HG03520 (cell line): ENCODE results near the gene CDK6.

Experiments used
- ATAC-seq: cut with Tn5 transposase; IDR thresholded peaks from one replicate; pipeline ENCODE4 v1.9.1; 2021; ENCODE audit warnings: mild to moderate bottlenecking, moderate library complexity; ENCODE audit not compliant: unreplicated experiment

Gene CDK6

GRCh38 chr7:92847305-92847704 is 10.9 kb upstream of the CDK6 start:
- ATAC-seq: no peak

- no peak for ATAC-seq
Measured at GRCh38 chr7:92845736-92846135, 9.4 kb upstream of the CDK6 start.

GRCh38 chr7:92843781-92844180 is 7.4 kb upstream of the CDK6 start:
- no peak for ATAC-seq

GRCh38 chr7:92843034-92843760 is 6.8 kb upstream of the CDK6 start:
- no peak for ATAC-seq

GRCh38 chr7:92841192-92841591 is 4.8 kb upstream of the CDK6 start:
- no peak for ATAC-seq

GRCh38 chr7:92840316-92840715 is 3.9 kb upstream of the CDK6 start:
- ATAC-seq: no peak

GRCh38 chr7:92839901-92840300 is 3.5 kb upstream of the CDK6 start:
- ATAC-seq: no peak

- no peak for ATAC-seq
Measured at GRCh38 chr7:92838934-92839333, 2.6 kb upstream of the CDK6 start.

- no peak for ATAC-seq
Measured at GRCh38 chr7:92837000-92837749, 802 bp upstream of the CDK6 start.

GRCh38 chr7:92835851-92836488 is 403 bp downstream of the CDK6 start:
- no peak for ATAC-seq

GRCh38 chr7:92835261-92835850 is 1.0 kb downstream of the CDK6 start:
- no peak for ATAC-seq

GRCh38 chr7:92834507-92835260 is 1.7 kb downstream of the CDK6 start:
- no peak for ATAC-seq

GRCh38 chr7:92833766-92834506 is 2.4 kb downstream of the CDK6 start:
- peak; percentile 30 for ATAC-seq

GRCh38 chr7:92833024-92833765 is 3.2 kb downstream of the CDK6 start:
- peak; percentile 67 for ATAC-seq

GRCh38 chr7:92832534-92833023 is 3.8 kb downstream of the CDK6 start:
- ATAC-seq: peak; percentile 2

GRCh38 chr7:92831716-92832533 is 4.4 kb downstream of the CDK6 start:
- ATAC-seq: no peak

- no peak for ATAC-seq
Measured at GRCh38 chr7:92830532-92831110, 5.8 kb downstream of the CDK6 start.

- no peak for ATAC-seq
Measured at GRCh38 chr7:92830027-92830426, 6.3 kb downstream of the CDK6 start.
